ENCODE measurements around the gene GOLGA6C.
"Not testable (repeated sequence)": the region's sequence is repeated elsewhere in the genome, so short reads cannot be mapped to it uniquely, and the experiment has no call there.

Gene GOLGA6C

DNA sequence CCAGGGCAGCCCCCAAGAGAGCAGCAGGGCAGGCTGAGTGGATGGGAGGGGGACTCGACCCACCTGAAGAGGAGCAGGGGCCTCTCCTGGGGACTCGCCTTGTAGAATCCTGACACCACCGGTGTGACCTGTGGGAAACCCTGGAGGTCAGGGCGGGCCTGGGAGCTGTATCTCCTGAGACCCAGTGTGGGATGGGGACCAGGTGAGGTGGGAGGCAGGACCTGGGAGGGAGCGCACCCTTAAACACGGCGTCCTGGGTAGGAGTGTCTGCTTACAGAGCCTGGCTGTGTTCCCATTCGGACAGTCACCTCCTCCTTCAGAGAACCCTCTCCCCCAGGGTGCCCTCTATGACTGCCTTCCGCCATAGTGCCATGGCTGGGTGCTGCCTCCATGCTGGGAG is 29.3 kb upstream of the GOLGA6C start:
- no peak for DNase-seq

- no peak for DNase-seq
Measured at GRCh38 chr15:75229191-75230015, 28.7 kb upstream of the GOLGA6C start.

GRCh38 chr15:75230016-75230343 is 28.2 kb upstream of the GOLGA6C start:
- DNase-seq: no peak

DNA sequence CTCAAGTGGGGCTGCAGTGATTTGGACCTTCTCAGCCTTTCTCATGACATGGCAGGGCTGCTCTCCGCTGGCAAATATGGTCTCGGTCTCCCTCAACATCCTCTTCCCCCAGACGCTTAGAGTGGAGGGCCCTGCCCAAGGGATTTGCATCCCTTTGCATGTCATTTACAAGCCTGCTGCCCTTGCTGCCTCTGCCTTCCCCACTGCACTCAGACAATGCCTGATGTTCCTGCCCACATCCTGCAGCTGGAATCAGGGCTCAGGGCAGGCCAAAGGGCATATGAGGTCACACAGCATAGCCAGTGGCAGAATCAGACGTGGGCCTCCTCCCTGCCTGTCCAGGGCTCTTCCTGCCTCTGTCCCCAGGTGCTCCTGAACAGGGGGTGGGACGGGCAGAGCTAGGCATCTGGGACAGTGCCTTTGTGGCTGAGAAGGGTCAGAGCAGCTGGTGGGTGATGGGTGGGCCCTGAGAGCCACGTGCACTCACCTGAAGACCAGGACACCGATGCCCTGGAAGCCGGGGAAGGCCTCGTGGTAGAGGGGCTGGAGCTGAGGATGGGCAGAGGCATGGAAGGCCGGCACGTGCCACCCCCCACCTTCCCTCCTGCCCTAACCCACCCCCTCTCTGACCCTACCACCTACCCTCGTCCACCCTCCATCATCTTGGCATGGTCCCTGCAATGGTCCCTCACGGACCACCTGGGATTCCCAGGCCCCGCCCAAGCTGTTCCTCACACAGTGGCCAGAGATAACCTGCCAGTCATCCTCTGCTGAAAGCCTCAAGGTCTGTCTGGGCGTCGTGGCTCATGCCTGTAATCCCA is 27.4 kb upstream of the GOLGA6C start:
- DNase-seq: no peak

DNA sequence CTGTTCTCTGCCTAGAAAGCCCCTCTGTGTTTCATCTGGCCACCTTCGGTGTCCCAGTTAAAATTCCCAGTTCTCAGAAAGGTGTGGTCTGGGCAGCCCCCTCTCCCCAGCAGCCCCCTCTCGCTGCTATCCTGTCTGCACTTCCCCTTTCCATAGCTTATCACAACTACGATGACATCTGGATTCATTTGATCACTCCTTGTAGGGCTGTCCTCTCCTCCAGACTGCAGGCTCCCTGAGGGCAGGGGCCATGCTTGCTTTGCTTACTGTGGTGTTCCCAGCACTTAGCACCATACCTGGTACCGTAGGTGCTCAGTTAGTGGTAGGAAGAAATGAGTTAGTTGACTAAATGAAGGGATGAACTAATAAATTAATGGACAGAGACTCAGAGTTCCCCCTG is 26.3 kb upstream of the GOLGA6C start:
- no peak for DNase-seq

- DNase-seq: no peak
Measured at GRCh38 chr15:75232252-75232813, 25.8 kb upstream of the GOLGA6C start.

GRCh38 chr15:75232826-75233503 is 25.2 kb upstream of the GOLGA6C start:
- no peak for DNase-seq

DNA sequence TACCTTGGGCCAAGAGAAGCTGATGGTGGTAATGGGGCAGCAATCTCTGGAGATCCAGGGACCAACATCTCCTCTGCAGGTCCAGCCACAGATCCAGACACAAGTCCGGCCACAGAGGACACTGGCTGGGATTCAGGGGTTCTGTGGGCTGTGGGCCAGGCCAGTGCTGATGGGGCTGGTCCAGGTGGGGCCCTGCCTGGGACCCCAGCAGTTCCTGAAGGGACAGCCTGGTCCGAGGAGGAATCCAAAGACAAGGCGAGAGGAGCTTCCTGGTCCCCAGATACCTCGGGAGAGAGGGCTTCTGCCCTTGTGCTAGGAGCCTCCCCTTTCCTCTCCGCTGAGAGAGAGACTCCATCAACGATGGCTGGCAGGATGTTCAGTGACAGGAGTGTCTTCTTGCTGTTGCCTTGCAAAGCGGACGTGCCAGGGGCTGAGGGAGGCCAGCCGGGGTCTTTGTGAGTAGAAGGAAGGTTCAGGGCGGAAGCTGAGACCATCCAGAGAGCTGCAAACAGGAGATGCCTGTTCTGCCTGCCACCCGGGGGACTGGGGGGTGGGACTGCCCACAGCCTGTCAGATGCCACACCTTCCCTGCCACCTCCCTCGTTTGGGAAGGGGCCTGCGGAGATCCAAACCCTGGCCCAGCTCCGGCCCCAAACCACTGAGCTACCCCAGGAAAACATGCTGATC is 24.5 kb upstream of the GOLGA6C start:
- DNase-seq: no peak

- DNase-seq: no peak
Measured at GRCh38 chr15:75234191-75234810, 23.8 kb upstream of the GOLGA6C start.

- DNase-seq: no peak
Measured at GRCh38 chr15:75235051-75235673, 23.0 kb upstream of the GOLGA6C start.

DNA sequence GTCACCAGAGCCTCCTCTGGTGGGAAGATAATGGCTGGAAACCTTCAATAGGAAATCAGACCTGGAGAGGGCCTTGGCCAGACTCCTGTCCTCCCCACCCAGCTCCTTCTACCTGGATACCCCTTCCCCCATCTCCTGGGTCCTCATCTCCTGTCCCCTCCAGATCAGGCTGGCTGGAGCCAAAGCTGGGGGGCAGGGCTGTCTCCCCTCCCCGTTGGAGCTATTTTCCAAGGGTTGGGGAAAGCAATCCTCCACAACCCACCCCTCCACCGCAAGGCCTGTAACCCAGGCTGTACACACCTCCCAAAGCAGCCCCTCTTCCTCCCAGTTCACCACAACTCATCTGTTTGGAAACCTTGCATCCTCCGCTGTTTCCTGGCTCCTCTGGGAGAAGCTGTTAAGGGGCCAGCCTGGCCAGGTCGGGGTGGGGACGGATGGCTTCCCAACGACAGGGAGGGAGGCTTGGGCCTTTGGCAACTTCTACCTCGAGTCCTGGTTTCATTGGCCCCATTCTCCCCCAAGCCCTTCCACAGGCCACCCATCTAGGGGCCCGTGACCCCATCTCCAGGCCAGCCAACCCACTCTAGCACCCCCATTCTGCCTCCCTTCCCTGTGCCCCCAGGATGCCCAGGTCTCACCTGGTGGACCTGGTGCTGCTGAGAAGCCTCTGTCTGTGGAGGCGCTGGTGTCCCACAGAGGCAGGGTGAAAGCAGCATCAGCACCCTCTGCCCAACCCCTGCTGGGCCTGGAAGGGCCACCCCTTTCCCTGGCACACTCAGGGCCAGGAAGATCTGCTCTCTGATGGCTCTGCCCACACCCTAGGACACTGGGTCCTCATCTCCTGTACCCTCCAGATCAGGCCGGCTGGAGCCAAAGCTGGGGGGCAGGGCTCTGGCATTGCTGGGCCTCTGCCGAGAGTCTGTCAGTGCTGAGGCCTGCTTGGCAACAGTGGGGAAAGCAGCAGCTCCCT is 22.1 kb upstream of the GOLGA6C start:
- no peak for DNase-seq

- no peak for DNase-seq
Measured at GRCh38 chr15:75237316-75237982, 20.7 kb upstream of the GOLGA6C start.

DNA sequence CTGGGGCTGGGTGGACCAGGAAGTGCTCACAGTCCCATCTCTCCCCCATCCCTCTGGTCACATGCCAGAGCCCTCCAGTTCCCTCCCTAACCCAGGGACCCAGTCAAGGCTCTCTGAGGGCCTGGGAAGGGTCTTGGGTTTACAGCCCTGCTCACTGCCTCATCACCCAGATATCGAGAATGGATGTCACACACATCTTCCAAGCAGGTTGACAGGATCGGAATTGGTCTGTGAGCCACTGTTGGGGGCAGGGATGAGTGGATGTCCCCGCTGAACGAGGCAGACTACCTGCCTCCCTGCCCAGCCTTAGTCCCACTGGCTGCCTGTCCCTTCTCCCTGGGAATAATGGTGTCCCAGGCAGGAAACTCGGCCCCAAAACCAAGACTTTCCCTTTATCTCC is 20.0 kb upstream of the GOLGA6C start:
- DNase-seq: no peak

DNA sequence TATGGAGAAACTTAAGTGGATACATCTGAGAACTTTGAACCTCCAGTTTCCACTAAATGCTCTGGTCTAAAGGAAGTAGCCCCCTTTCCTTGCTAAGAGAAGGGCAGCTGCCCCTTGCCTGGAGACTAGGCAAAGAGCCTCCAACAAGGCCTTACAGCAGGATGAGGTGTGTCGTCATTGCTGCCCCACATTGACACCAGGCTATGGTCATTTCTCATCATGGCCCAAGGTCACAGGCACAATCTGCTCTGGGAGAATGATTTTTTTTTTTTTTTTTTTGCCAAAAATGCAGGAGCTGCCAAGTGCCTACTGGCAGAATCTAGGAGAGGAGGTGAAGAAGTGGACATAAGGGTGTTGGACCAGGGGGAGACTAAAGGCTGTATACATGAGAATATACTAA is 12.4 kb upstream of the GOLGA6C start:
- not testable (repeated sequence) for DNase-seq

GRCh38 chr15:75248991-75249390 is 9.1 kb upstream of the GOLGA6C start:
- not testable (repeated sequence) for DNase-seq

GRCh38 chr15:75249726-75250125 is 8.4 kb upstream of the GOLGA6C start:
- DNase-seq: no peak

- not testable (repeated sequence) for DNase-seq
Measured at GRCh38 chr15:75251343-75251742, 6.8 kb upstream of the GOLGA6C start.

DNA sequence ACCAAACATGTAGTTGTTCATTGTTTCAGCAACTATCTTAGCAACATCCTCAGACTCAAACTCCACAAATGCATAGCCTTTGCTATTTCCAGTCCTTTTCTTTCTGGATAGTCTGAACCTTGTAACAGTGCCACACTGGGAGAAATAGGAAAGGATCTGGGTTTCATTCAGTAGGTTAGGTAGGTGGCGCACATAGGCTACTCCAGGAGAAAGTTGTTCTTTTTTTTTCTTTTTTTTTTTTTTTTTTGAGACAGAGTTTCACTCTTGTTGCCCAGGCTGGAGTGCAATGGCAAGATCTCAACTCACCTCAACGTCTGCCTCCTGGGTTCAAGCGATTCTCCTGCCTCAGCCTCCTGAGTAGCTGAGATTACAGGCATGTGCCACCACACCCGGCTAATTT is 5.8 kb upstream of the GOLGA6C start:
- not testable (repeated sequence) for DNase-seq

GRCh38 chr15:75258620-75259343 is 648 bp downstream of the GOLGA6C start:
- DNase-seq: not testable (repeated sequence)

Data from NCI-H2029 (cell line).